T-cell (primary cell): ENCODE results near the gene KLF17. TPM values are rescaled to one million over a fixed set of nuclear protein-coding genes. Genes with fewer than 3 reads are reported as not detected.

Experiments
- ATAC-seq, 4 experiments: fragments of 200-7000 bp in 3 of 4; fragments of 150-1000 bp in 1 of 4; cut with Tn5 transposase; replicated peaks in 1 of 4; 1 replicate in 3 of 4; 2 replicates in 1 of 4; pipeline ENCODE4 v1.10.0; 2021; ENCODE audit warnings: moderate library complexity in 3 of 4, mild to moderate bottlenecking in 2 of 4, moderate number of reproducible peaks in 1 of 4
- CTCF ChIA-PET, 2 donors: fragments of 300-600 bp; sonication (Branson Sonifier 250); formaldehyde crosslinking; loops; one replicate each; lab custom pipeline; 2022; ENCODE audit warnings: antibody characterized with exemption in 2 of 2; lab: Charles Lee
- POLR2A ChIA-PET, 2 donors: fragments of 300-600 bp; sonication (Branson Sonifier 250); formaldehyde crosslinking; loops; one replicate each; lab custom pipeline; 2022; ENCODE audit warnings: antibody characterized with exemption in 2 of 2; lab: Charles Lee
- DNase-seq, 35 experiments: peaks; one replicate each; pipeline versions ENCODE4 v3.0.0 to v3.0.0-alpha.2; 2013 to 2023
- H3K27ac ChIP-seq: one replicate; pipeline ENCODE4 v1.5.1; 2013; ENCODE audit warnings: low read length
- H3K27me3 ChIP-seq, 2 experiments: replicated peaks in 1 of 2; 1 replicate in 1 of 2; 2 replicates in 1 of 2; pipeline versions ENCODE4 v1.6.1 to v1.7.0; 2013; ENCODE audit warnings: low read length in 1 of 2, mixed read lengths in 1 of 2; ENCODE audit not compliant: control insufficient read depth in 2 of 2, insufficient read depth in 2 of 2; ENCODE audit errors: extremely low read depth in 1 of 2
- H3K36me3 ChIP-seq, 2 donors: 1 replicate in 1 of 2; 2 replicates in 1 of 2; pipeline versions ENCODE4 v1.6.1 to v1.7.0; 2013; ENCODE audit warnings: low read length in 1 of 2; ENCODE audit not compliant: control insufficient read depth in 2 of 2, insufficient read depth in 1 of 2; ENCODE audit errors: extremely low read depth in 1 of 2
- H3K4me1 ChIP-seq, 2 experiments: 1 replicate in 1 of 2; 2 replicates in 1 of 2; pipeline versions ENCODE4 v1.6.1 to v1.7.0; 2013; ENCODE audit warnings: low read length in 2 of 2, mixed read lengths in 1 of 2; ENCODE audit not compliant: insufficient read depth in 2 of 2, control insufficient read depth in 1 of 2; ENCODE audit errors: extremely low read depth in 1 of 2
- H3K4me3 ChIP-seq, 2 donors: 1 replicate in 1 of 2; 2 replicates in 1 of 2; pipeline versions ENCODE4 v1.5.1 to v1.7.0; 2013; ENCODE audit warnings: mild to moderate bottlenecking in 2 of 2, low read length in 1 of 2, moderate library complexity in 1 of 2; ENCODE audit not compliant: control insufficient read depth in 1 of 2; ENCODE audit errors: extremely low read depth in 1 of 2
- H3K9me3 ChIP-seq: 2 replicates; pipeline ENCODE4 v1.7.0; 2013
- H3K27ac Mint-ChIP-seq, 2 donors: one replicate each; pipeline ENCODE4 v1.8.0; 2020 to 2021; ENCODE audit warnings: mild to moderate bottlenecking in 2 of 2, mixed read lengths in 2 of 2
- H3K27me3 Mint-ChIP-seq, 2 donors: one replicate each; pipeline ENCODE4 v1.8.0; 2021 to 2022; ENCODE audit warnings: mixed read lengths in 2 of 2
- H3K36me3 Mint-ChIP-seq: one replicate; pipeline ENCODE4 v1.8.0; 2021; ENCODE audit warnings: mixed read lengths
- H3K4me1 Mint-ChIP-seq, 3 donors: one replicate each; pipeline ENCODE4 v1.8.0; 2020 to 2022; ENCODE audit warnings: mixed read lengths in 3 of 3, mild to moderate bottlenecking in 1 of 3
- H3K4me3 Mint-ChIP-seq, 3 donors: one replicate each; pipeline ENCODE4 v1.8.0; 2020 to 2022; ENCODE audit warnings: mild to moderate bottlenecking in 3 of 3, mixed read lengths in 3 of 3, moderate library complexity in 3 of 3
- H3K9me3 Mint-ChIP-seq, 3 donors: one replicate each; pipeline ENCODE4 v1.8.0; 2020 to 2022; ENCODE audit warnings: mixed read lengths in 3 of 3
- WGBS: methylation state at CpG from one replicate; pipeline ENCODE4 v1.1.5; 2013; ENCODE audit warnings: missing lambda C conversion rate; ENCODE audit not compliant: insufficient coverage; 5-methylcytosine and 5-hydroxymethylcytosine counted together
- total RNA-seq, 35 experiments: library from RNA in 6 of 35; stranded (reverse) in 6 of 35; fragments of 120-200 nt in 1 of 35; gene quantifications; one replicate each; pipeline versions ENCODE4 v1.2.1 to v1.2.4 and lab custom pipeline; 2013 to 2026

The KLF17 gene
- total RNA-seq, 5 donors from 2014 or later (not counting 1 experiment from before 2014, with no cell fraction given), result not detected

DNA sequence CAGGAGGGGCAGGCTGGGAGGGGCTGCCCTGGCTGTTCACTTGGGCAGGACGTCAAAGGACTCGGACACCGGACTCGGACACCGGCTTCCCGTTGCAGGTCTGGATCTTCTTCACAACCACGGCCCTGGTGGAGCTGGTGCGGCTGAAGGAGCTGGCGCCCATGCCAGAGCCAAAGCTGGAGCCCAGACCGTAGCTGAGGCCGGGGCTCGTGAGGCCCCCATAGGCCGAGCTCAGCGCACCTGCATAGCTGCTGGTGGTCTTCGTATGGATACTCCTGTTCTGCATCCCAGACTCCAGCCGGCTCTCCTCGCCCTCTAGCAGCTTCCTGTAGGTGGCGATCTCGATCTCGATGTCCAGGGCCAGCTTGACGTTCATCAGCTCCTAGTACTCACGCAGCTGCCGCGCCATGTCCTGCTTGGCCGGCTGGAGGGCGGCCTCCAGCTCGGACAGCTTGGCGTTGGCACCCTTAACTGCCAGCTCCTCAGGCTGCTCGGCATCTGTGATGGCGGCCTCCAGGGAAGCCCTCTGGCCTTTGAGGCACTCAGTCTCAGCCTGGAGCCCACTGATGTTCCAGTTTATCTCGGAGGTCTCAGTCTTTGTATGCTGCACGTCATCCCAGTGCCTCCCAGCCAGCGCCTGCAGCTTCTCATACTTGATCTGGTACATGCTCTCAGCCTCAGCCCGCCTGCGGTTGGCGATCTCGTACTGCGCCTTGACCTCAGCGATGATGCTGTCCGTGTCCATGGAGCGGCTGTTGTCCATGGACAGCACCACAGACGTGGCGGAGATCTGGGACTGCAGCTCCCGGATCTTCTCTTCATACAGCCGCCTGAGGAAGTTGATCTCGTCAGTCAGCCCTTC lies 15.1 kb upstream of the KLF17 start:
- 89% methylated on average over 37 of the region's 46 CpGs for WGBS
- DNase-seq, result no peak

DNA sequence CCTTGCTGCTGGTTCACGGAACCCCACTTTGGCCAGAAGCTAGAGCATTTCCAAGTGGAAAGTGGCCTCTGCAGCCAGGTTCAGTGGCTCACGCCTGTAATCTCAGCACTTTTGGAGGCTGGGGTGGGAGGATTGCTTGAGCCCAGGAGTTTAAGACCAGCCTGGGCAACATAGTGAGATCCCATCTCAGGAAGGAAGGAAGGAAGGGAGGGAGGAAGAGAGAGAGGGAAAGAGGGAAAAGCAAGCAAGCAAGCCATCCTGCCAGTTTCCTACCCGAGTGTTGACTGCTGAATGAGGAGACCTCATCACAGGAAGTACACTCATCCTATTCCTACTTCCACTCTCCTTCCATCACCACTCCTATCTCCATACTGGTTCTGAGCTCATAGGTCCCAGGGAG lies 12.8 kb upstream of the KLF17 start:
- Histone ChIP-seq H3K4me1 (no peaks in the 10 kb centered on the region), H3K27ac (no peak overlapping the region), H3K36me3 (no peaks in the 10 kb centered on the region), H3K4me3 (no peak overlapping the region), H3K9me3 (no peaks in the 10 kb centered on the region), H3K27me3 (peaks cover 0 to 10% of the 10 kb centered on the region in 2 experiments)
- Mint-ChIP-seq H3K27ac (no peak overlapping the region), H3K27me3 (peaks cover 18 to 35% of the 10 kb centered on the region in 2 donors), H3K9me3 (no peaks in the 10 kb centered on the region), H3K4me3 (no peak overlapping the region), H3K36me3 (no peaks in the 10 kb centered on the region), H3K4me1 (no peaks in the 10 kb centered on the region)
- ChIA-PET POLR2A (interaction anchor here in 1 of 2 donors (0.6 kb wide), 1 partner anchor 1881 kb away, joined by 3 read pairs; no protein-coding TSS in a partner anchor), CTCF (no interaction called here)
- DNase-seq, result no peak
- no peak for ATAC-seq
- 90% methylated on average over 2 of the region's 3 CpGs for WGBS

More for the DNA sequence above, 15.1 kb upstream of the KLF17 start:
- Histone ChIP-seq H3K27ac (no peak overlapping the region), H3K27me3 (peaks cover 0 to 6% of the 10 kb centered on the region in 2 experiments), H3K36me3 (no peaks in the 10 kb centered on the region), H3K9me3 (no peaks in the 10 kb centered on the region), H3K4me3 (no peak overlapping the region), H3K4me1 (no peaks in the 10 kb centered on the region)
- H3K4me3 Mint-ChIP-seq, result no peak overlapping the region
- H3K27ac Mint-ChIP-seq, result no peak overlapping the region
- H3K4me1 Mint-ChIP-seq, result no peaks in the 10 kb centered on the region
- no peaks in the 10 kb centered on the region for H3K9me3 Mint-ChIP-seq
- ChIA-PET CTCF (interaction anchor here in 1 of 2 donors (0.6 to 0.9 kb wide), 2 partner anchors 12 to 1493 kb away, joined by 3 read pairs; no protein-coding TSS in a partner anchor), POLR2A (no interaction called here)
- H3K36me3 Mint-ChIP-seq, result no peaks in the 10 kb centered on the region
- peaks cover 18 to 31% of the 10 kb centered on the region in 2 donors for H3K27me3 Mint-ChIP-seq
- ATAC-seq, result no peak

DNA sequence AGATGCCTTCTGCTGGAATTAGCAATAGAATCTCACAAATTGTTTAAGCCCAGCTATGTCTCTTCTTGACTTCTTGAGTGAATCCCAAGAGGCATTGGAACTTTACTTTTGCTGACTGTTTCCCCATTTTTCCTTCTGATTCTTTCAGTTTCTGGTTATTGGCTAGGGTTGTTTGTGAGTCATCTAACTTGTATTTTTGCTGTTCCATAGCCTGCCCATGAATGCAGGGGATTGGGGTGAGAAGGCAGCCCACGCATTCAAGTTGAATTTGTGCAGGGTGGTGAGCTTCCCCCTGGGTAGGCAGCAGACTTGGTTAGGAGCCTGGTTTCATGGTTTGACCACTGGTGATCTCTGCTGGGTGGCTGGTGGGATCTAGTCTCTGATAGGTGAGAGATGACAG lies 10.4 kb upstream of the KLF17 start:
- Histone ChIP-seq H3K4me1 (no peaks in the 10 kb centered on the region), H3K36me3 (no peaks in the 10 kb centered on the region), H3K4me3 (no peak overlapping the region), H3K27ac (no peak overlapping the region), H3K9me3 (no peaks in the 10 kb centered on the region), H3K27me3 (peaks cover 0 to 12% of the 10 kb centered on the region in 2 experiments)
- Mint-ChIP-seq H3K4me3 (no peak overlapping the region), H3K4me1 (no peaks in the 10 kb centered on the region), H3K27me3 (peaks cover 21 to 35% of the 10 kb centered on the region in 2 donors), H3K27ac (no peak overlapping the region), H3K36me3 (no peaks in the 10 kb centered on the region), H3K9me3 (no peaks in the 10 kb centered on the region)
- ChIA-PET POLR2A (interaction anchor here in 1 of 2 donors (0.7 kb wide), 1 partner anchor 753 kb away, joined by 3 read pairs; no protein-coding TSS in a partner anchor), CTCF (no interaction called here)
- WGBS, result 80% methylated on average over 1 of the region's 1 CpG
- ATAC-seq (no peak), DNase-seq (no peak)

DNA sequence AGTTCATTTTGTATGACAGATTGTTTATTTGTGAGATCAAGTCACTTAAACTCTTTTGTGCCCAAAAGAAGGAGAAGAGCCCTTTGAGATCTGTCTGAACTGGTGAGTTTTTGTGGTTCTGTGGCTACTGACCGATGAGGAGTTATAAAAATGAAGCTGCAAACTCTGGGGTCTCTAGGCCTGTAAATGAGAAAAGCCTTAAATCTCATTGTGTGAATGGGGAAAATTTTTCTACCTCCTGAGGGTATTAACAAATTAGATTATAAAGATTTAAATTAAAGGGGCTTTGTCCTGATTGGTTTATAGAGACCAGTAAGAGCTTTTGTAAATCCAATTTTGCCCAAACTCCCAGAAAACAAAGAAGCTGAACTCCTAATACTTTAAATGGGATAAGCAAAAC lies 9.7 kb upstream of the KLF17 start:
- DNase-seq (no peak), ATAC-seq (no peak)
- H3K4me1 Mint-ChIP-seq, result no peaks in the 10 kb centered on the region
- no peak overlapping the region for H3K27ac Mint-ChIP-seq
- Histone ChIP-seq H3K4me1 (no peaks in the 10 kb centered on the region), H3K27me3 (peaks cover 0 to 12% of the 10 kb centered on the region in 2 experiments), H3K9me3 (no peaks in the 10 kb centered on the region), H3K36me3 (no peaks in the 10 kb centered on the region), H3K27ac (no peak overlapping the region), H3K4me3 (no peak overlapping the region)
- CTCF ChIA-PET, result no interaction called here
- H3K9me3 Mint-ChIP-seq, result no peaks in the 10 kb centered on the region
- WGBS, result 100% methylated on average over 1 of the region's 1 CpG
- H3K4me3 Mint-ChIP-seq, result no peak overlapping the region
- no peaks in the 10 kb centered on the region for H3K36me3 Mint-ChIP-seq
- POLR2A ChIA-PET, result no interaction called here
- H3K27me3 Mint-ChIP-seq, result peaks cover 29 to 37% of the 10 kb centered on the region in 2 donors

DNA sequence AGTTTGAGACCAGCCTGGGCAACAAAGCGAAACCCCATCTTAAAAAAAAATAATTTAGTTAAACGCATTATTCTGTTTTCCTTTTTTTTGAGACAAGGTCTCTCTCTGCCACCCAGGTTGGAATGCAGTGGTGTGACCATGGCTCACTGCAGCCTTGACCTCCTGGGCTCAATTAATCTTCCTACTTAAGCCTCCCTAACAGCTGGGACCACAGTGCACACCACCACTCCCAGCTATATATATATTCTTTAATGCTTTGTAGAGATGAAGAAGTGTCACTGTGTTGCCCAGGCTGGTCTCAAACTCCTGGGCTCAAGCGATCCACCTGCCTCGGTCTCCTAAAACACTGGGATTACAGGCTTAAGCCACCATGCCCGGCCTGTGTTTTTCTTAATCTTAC lies 7.7 kb upstream of the KLF17 start:
- no peaks in the 10 kb centered on the region for H3K9me3 ChIP-seq
- H3K36me3 Mint-ChIP-seq, result no peaks in the 10 kb centered on the region
- no peak overlapping the region for H3K4me3 ChIP-seq
- POLR2A ChIA-PET, result no interaction called here
- no peaks in the 10 kb centered on the region for H3K9me3 Mint-ChIP-seq
- no peaks in the 10 kb centered on the region for H3K36me3 ChIP-seq
- H3K4me1 Mint-ChIP-seq, result no peaks in the 10 kb centered on the region
- 100% methylated on average over 2 of the region's 5 CpGs for WGBS
- DNase-seq (no peak), ATAC-seq (no peak)
- peaks cover 24 to 31% of the 10 kb centered on the region in 2 donors for H3K27me3 Mint-ChIP-seq
- H3K4me3 Mint-ChIP-seq, result no peak overlapping the region
- no peak overlapping the region for H3K27ac Mint-ChIP-seq
- H3K4me1 ChIP-seq, result no peaks in the 10 kb centered on the region
- H3K27me3 ChIP-seq, result peaks cover 0 to 9% of the 10 kb centered on the region in 2 experiments
- H3K27ac ChIP-seq, result no peak overlapping the region
- CTCF ChIA-PET, result interaction anchor here in 1 of 2 donors (1.1 kb wide), 1 partner anchor 9 kb away, joined by 3 read pairs; no protein-coding TSS in a partner anchor

DNA sequence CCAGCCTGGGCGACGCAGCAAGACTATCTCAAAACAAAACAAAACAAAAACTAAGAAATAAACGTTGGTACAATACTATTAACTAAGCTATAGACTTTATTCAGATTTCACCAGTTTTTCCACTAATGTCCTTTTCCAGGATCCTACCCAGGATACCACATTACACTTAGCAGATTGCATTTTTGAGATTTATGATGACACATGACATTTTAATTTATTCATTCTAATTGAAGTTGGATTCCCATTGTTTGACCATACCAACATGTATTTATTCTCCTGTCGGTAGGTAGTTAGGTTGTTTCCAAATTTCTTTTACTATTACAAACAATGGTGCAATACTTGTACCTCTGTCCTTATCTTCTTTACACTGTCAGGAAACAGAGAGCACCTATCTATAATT lies 6.8 kb upstream of the KLF17 start:
- Mint-ChIP-seq H3K27me3 (peaks cover 16 to 23% of the 10 kb centered on the region in 2 donors), H3K27ac (no peak overlapping the region), H3K36me3 (no peaks in the 10 kb centered on the region), H3K4me1 (no peaks in the 10 kb centered on the region), H3K4me3 (no peak overlapping the region), H3K9me3 (no peaks in the 10 kb centered on the region)
- H3K9me3 ChIP-seq, result no peaks in the 10 kb centered on the region
- POLR2A ChIA-PET, result no interaction called here
- H3K36me3 ChIP-seq, result no peaks in the 10 kb centered on the region
- H3K27ac ChIP-seq, result no peak overlapping the region
- CTCF ChIA-PET, result interaction anchor here (0.6 to 1.1 kb wide), 3 partner anchors 10 to 1396 kb away, joined by 3 to 4 read pairs (median 3); no protein-coding TSS in a partner anchor
- H3K4me1 ChIP-seq, result no peaks in the 10 kb centered on the region
- no peak for ATAC-seq
- 71% methylated on average over 3 of the region's 4 CpGs for WGBS
- no peak overlapping the region for H3K4me3 ChIP-seq
- DNase-seq, result no peak
- H3K27me3 ChIP-seq, result peaks cover 0 to 6% of the 10 kb centered on the region in 2 experiments
